Measurements from ENCODE around the gene OSBPL10.

DNA sequence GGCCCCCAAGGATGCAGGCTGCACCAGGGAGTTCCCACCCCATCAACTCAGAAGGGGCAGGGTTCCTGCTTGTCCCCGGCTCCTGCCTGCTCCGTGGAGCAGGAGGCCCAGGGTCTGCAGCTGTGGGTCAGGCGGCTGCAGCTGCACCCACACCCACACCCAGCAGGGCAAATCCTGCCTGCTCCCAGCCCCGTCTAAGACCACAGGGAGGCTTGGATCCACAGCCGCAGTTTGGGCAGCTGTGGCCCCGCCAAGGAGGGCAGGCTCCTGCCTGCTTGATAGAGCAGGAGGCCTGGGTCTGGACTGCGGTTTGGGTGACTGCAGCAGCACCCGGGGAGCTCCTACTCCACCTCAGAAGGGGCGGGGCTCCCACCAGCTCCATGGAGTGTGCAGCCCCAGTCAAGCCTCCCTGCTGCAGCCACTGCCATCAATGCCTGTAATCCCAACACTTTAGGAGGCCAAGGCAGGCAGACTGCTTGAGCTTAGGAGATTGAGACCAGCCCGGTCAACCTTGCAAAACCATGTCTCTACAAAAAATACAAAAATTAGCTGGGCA is 163.6 kb downstream of the OSBPL10 start:
- TF ChIP-seq, protein P1, sequence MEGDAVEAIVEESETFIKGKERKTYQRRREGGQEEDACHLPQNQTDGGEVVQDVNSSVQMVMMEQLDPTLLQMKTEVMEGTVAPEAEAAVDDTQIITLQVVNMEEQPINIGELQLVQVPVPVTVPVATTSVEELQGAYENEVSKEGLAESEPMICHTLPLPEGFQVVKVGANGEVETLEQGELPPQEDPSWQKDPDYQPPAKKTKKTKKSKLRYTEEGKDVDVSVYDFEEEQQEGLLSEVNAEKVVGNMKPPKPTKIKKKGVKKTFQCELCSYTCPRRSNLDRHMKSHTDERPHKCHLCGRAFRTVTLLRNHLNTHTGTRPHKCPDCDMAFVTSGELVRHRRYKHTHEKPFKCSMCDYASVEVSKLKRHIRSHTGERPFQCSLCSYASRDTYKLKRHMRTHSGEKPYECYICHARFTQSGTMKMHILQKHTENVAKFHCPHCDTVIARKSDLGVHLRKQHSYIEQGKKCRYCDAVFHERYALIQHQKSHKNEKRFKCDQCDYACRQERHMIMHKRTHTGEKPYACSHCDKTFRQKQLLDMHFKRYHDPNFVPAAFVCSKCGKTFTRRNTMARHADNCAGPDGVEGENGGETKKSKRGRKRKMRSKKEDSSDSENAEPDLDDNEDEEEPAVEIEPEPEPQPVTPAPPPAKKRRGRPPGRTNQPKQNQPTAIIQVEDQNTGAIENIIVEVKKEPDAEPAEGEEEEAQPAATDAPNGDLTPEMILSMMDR (IDR thresholded peaks at IDR 0.05; ENCODE audit: low read length) = no peak
- no peak for TF ChIP-seq EZH2 (IDR thresholded peaks at IDR 0.05; ENCODE audit: borderline replicate concordance, low read length)

Data from OCI-LY1 (cell line).